A673 (cell line): Measurements from ENCODE around the gene NDUFS7. TPM values are rescaled to one million over a fixed set of nuclear protein-coding genes. Genes with fewer than 3 reads are reported as not detected.

Experiments
- BruUV-seq: library from RNA; stranded (reverse); fragments of 400-500 nt; replicated peaks from 2 replicates; lab custom pipeline; 2021; lab: Mats Ljungman, UMichigan
- CTCF ChIA-PET: fragments of 300-600 bp; sonication (Branson Sonifier 250); formaldehyde crosslinking; loops from one replicate; lab custom pipeline; 2022; ENCODE audit warnings: antibody characterized with exemption; lab: Charles Lee
- POLR2A ChIA-PET: fragments of 300-600 bp; sonication (Branson Sonifier 250); formaldehyde crosslinking; loops from one replicate; lab custom pipeline; 2022; ENCODE audit warnings: antibody characterized with exemption; ENCODE audit not compliant: low non-redundant PET; lab: Charles Lee
- DNase-seq: peaks from one replicate; pipeline ENCODE4 v3.0.0-alpha.2; 2015; ENCODE audit warnings: low spot score
- H3K27ac ChIP-seq: fragments of 200-600 bp; sonication (generic); 2 replicates; pipeline ENCODE4 v1.5.1; 2016; ENCODE audit warnings: mixed run types, low read depth, mild to moderate bottlenecking, mixed read lengths, antibody characterized with exemption, low read length; ENCODE audit not compliant: poor library complexity, severe bottlenecking
- H3K27me3 ChIP-seq: fragments of 200-600 bp; sonication (generic); replicated peaks from 2 replicates; pipeline ENCODE4 v1.6.1; 2017; ENCODE audit warnings: mixed run types, low read depth, mild to moderate bottlenecking, mixed read lengths, antibody characterized with exemption, low read length; ENCODE audit not compliant: insufficient read depth, poor library complexity
- H3K36me3 ChIP-seq: fragments of 200-600 bp; sonication (generic); 2 replicates; pipeline ENCODE4 v1.6.1; 2016; ENCODE audit warnings: mixed run types, mild to moderate bottlenecking, mixed read lengths, antibody characterized with exemption, low read length; ENCODE audit not compliant: insufficient read depth, poor library complexity, severe bottlenecking
- H3K4me1 ChIP-seq: fragments of 200-600 bp; sonication (generic); 2 replicates; pipeline ENCODE4 v1.6.1; 2017; ENCODE audit warnings: mixed run types, mild to moderate bottlenecking, mixed read lengths, antibody characterized with exemption, low read length; ENCODE audit not compliant: insufficient read depth, poor library complexity, severe bottlenecking
- H3K4me3 ChIP-seq: fragments of 200-600 bp; sonication (generic); 2 replicates; pipeline ENCODE4 v1.5.1; 2016; ENCODE audit warnings: low read depth, mixed run types, mild to moderate bottlenecking, mixed read lengths, low read length; ENCODE audit not compliant: poor library complexity, severe bottlenecking
- H3K9me3 ChIP-seq: fragments of 200-600 bp; sonication (generic); 2 replicates; pipeline ENCODE4 v1.6.1; 2016; ENCODE audit warnings: mixed run types, low read depth, mild to moderate bottlenecking, mixed read lengths, antibody characterized with exemption, low read length; ENCODE audit not compliant: poor library complexity, severe bottlenecking
- EZH2 ChIP-seq: fragments of 200-600 bp; sonication (generic); IDR thresholded peaks from 2 replicates; pipeline ENCODE4 v1.6.1; 2017; ENCODE audit warnings: borderline replicate concordance, low read depth, mild to moderate bottlenecking, mixed read lengths, antibody characterized with exemption, low read length; ENCODE audit not compliant: poor library complexity, severe bottlenecking
- intact Hi-C: fragments of 100-400 bp; cut with micrococcal nuclease; formaldehyde crosslinking; loops from one replicate; pipeline ENCODE4 v1.10.0; 2022; ENCODE audit not compliant: unreplicated experiment
- total RNA-seq: library from RNA; stranded (reverse); gene quantifications from 2 replicates; pipeline ENCODE4 v1.2.3, GENCODE V29; 2021
- TF ChIP-seq, protein P1 (sequence below): fragments of 300-800, 200-600 bp; sonication (generic); conservative IDR thresholded peaks from 2 replicates; pipeline ENCODE4 v1.5.1; 2017; ENCODE audit warnings: low read depth, mild to moderate bottlenecking, antibody characterized with exemption, low read length, moderate library complexity, mixed read lengths

Gene NDUFS7
- total RNA-seq, 1 experiment from 2014 or later: 101 TPM

DNA sequence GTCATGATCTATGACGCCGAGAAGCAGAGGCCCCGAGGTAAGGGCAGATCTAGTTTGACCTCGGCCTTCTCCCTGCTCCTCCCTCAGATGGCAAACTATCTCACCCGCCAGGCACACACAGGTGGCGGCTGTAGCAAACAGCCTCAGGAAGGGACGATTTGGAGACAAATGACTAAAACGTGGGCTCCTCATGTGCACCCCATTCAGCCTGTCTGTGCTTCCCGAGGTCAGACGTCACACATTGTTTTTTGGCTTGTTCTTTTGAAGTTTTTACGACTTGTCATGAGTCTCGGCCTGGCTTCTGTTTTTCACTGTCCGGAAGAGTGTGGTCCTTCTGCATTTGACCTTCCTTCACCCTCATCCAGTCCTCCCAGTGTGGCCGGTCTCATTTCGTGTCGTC, 38.7 kb downstream of the NDUFS7 start:
- intact Hi-C loops: no loop called here
- BruUV-seq: no TSS peak
- Histone ChIP-seq H3K4me3 (no peak overlapping the region), H3K27me3 (no peaks in the 10 kb centered on the region), H3K27ac (no peak overlapping the region), H3K36me3 (peaks cover 96% of the 10 kb centered on the region), H3K9me3 (no peaks in the 10 kb centered on the region), H3K4me1 (no peaks in the 10 kb centered on the region)
- no peak for DNase-seq
- CTCF ChIA-PET: no interaction called here
- POLR2A ChIA-PET: no interaction called here
- TF ChIP-seq EZH2: no peak
- TF ChIP-seq, protein P1, sequence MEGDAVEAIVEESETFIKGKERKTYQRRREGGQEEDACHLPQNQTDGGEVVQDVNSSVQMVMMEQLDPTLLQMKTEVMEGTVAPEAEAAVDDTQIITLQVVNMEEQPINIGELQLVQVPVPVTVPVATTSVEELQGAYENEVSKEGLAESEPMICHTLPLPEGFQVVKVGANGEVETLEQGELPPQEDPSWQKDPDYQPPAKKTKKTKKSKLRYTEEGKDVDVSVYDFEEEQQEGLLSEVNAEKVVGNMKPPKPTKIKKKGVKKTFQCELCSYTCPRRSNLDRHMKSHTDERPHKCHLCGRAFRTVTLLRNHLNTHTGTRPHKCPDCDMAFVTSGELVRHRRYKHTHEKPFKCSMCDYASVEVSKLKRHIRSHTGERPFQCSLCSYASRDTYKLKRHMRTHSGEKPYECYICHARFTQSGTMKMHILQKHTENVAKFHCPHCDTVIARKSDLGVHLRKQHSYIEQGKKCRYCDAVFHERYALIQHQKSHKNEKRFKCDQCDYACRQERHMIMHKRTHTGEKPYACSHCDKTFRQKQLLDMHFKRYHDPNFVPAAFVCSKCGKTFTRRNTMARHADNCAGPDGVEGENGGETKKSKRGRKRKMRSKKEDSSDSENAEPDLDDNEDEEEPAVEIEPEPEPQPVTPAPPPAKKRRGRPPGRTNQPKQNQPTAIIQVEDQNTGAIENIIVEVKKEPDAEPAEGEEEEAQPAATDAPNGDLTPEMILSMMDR: no peak

DNA sequence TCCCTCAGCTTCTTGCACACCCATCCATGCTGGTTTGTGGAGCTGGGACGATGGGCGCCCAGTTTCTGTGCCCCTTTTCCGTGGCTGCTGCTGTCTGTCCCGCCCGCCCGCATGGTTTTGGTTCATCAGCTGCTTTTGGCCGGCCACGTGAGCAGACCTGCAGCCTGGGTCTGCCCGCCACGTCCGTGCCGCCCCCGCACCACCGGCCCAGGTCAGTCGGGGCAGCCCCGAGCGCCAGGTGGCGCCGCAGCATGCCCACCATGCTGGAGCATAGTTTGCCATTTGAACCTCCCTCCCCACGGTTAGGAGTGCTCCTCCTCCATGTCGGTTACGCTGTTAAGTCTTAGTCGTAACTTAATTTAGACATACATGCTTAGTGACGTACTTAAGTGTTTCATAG, 39.2 kb downstream of the NDUFS7 start:
- no peak for DNase-seq
- Histone ChIP-seq H3K27me3 (no peaks in the 10 kb centered on the region), H3K9me3 (no peaks in the 10 kb centered on the region), H3K4me1 (no peaks in the 10 kb centered on the region), H3K36me3 (peaks cover 96% of the 10 kb centered on the region), H3K4me3 (no peak overlapping the region), H3K27ac (no peak overlapping the region)
- CTCF ChIA-PET: no interaction called here
- intact Hi-C loops: no loop called here
- BruUV-seq: no TSS peak
- POLR2A ChIA-PET: no interaction called here
- TF ChIP-seq, protein P1: no peak
- TF ChIP-seq EZH2: no peak

DNA sequence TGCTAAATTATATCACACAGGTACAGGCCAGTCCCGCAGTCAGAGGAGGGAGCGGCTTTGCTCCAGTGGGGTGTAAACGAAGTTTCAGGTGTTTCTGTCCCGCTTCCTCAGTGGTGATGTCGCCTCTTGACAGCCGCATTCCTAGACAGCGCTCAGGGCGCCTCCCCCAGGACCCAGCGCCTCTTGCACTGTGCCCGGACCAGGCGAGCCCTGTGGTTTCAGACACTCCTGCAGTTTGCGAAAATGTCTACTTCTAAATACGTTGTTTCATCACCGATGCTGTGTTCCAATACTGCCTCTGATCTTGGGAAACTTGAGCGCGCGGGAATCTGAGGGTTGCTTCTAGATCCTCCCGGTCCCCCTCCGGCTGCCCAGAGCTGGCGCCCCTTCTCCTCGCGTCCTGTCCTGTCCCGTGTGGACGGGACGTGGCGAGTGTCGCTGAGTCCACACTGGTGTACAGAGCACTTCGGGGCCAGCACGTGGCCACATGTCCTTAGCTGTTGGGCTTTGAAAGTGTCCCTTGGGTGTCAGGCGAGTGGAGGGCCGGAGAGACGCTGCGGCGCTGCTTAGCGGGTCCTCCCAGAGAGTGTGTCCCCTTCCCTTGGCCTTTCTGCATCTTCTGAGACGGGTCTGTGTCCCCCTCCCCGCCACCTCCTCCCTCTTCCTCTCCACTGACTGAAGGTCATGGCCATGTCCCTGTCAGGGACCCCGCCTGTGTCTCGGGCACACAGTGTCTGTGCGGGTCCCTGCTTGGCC, 39.9 kb downstream of the NDUFS7 start:
- Histone ChIP-seq H3K9me3 (no peaks in the 10 kb centered on the region), H3K4me3 (no peak overlapping the region), H3K27me3 (no peaks in the 10 kb centered on the region), H3K4me1 (no peaks in the 10 kb centered on the region), H3K27ac (no peak overlapping the region), H3K36me3 (peaks cover 96% of the 10 kb centered on the region)
- no peak for DNase-seq
- TF ChIP-seq, protein P1: no peak
- TF ChIP-seq EZH2: no peak
- ChIA-PET CTCF (no interaction called here), POLR2A (no interaction called here)
- BruUV-seq: no TSS peak
- intact Hi-C loops: no loop called here
